HEK293T (cell line): ENCODE results near the gene STXBP2.

Experiments used
- BHLHE40 ChIP-seq: fragments of 450-650 bp; IDR thresholded peaks from 2 replicates; pipeline ENCODE4 v1.6.1; 2016; ENCODE audit warnings: mild to moderate bottlenecking, moderate library complexity, borderline replicate concordance
- FOXA1 ChIP-seq: fragments of 450-650 bp; IDR thresholded peaks from 2 replicates; pipeline ENCODE4 v1.6.1; 2016; ENCODE audit warnings: mild to moderate bottlenecking
- FOXK2 ChIP-seq: fragments of 450-650 bp; IDR thresholded peaks from 2 replicates; pipeline ENCODE4 v1.6.1; 2016; ENCODE audit warnings: mild to moderate bottlenecking
- FOXM1 ChIP-seq: fragments of 450-650 bp; IDR thresholded peaks from 2 replicates; pipeline ENCODE4 v1.6.1; 2017; ENCODE audit warnings: mild to moderate bottlenecking, borderline replicate concordance
- HDGF ChIP-seq: fragments of 450-650 bp; IDR thresholded peaks from 2 replicates; pipeline ENCODE4 v1.6.1; 2017; ENCODE audit warnings: antibody characterized with exemption, borderline replicate concordance
- LEF1 ChIP-seq: fragments of 450-650 bp; IDR thresholded peaks from 2 replicates; pipeline ENCODE4 v1.6.1; 2017; ENCODE audit warnings: mild to moderate bottlenecking, borderline replicate concordance
- SUZ12 ChIP-seq: fragments of 450-650 bp; IDR thresholded peaks from 2 replicates; pipeline ENCODE4 v1.6.1; 2016; ENCODE audit warnings: mild to moderate bottlenecking
- ZNF384 ChIP-seq: fragments of 450-650 bp; IDR thresholded peaks from 2 replicates; pipeline ENCODE4 v1.6.1; 2016
- TF ChIP-seq, protein P1 (sequence below): fragments of 450-650 bp; IDR thresholded peaks from 2 replicates; pipeline ENCODE4 v1.6.1; 2016

DNA sequence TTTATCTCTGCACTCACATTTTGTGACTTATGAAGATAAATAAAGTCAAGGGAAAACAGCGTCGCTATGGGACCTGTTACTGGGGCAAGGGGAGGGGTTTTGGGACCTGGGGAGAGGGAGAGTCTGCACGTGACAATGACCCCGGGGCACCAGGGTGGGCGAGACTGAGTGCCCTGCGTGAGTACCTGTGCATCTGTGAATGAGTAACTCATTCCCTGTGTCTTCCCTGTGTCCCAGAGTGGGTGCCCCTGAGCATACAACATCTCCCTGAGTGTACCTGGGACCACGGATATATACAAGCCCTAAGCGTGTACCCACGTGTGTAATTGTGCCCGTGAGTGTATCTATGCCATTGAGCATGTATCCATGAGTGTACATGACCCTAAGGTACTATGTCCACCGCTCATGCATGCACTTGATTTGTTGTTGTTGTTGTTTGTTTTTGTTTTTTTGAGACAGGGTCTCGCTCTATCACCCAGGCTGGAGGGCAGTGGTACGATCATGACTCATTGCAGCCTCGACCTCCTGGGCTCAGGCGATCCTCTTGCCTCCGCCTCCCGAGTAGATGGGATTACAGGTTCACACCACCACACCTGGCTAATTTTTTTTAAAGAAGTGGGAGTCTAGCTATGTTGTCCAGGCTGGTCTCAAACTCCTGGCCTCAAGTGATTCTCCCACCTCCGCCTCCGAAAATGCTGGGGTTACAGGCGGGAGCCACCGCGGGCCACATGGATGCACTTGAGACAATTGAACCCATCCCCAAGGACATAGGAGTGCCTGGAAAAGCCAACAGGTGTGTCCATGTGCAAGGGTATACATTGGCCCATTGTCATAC is 43.1 kb downstream of the STXBP2 start:
- TF ChIP-seq BHLHE40: no peak
- TF ChIP-seq LEF1: no peak
- TF ChIP-seq FOXK2: no peak
- TF ChIP-seq HDGF: no peak
- TF ChIP-seq FOXA1: no peak
- TF ChIP-seq, protein P1, sequence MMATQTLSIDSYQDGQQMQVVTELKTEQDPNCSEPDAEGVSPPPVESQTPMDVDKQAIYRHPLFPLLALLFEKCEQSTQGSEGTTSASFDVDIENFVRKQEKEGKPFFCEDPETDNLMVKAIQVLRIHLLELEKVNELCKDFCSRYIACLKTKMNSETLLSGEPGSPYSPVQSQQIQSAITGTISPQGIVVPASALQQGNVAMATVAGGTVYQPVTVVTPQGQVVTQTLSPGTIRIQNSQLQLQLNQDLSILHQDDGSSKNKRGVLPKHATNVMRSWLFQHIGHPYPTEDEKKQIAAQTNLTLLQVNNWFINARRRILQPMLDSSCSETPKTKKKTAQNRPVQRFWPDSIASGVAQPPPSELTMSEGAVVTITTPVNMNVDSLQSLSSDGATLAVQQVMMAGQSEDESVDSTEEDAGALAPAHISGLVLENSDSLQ: no peak
- no peak for TF ChIP-seq SUZ12
- no peak for TF ChIP-seq FOXM1
- TF ChIP-seq ZNF384: no peak
